ENCODE data around the gene BABAM2.
A peak's percentile ranks its signal among the peaks of the same experiment; 100 is the strongest.

BABAM2 gene

DNA sequence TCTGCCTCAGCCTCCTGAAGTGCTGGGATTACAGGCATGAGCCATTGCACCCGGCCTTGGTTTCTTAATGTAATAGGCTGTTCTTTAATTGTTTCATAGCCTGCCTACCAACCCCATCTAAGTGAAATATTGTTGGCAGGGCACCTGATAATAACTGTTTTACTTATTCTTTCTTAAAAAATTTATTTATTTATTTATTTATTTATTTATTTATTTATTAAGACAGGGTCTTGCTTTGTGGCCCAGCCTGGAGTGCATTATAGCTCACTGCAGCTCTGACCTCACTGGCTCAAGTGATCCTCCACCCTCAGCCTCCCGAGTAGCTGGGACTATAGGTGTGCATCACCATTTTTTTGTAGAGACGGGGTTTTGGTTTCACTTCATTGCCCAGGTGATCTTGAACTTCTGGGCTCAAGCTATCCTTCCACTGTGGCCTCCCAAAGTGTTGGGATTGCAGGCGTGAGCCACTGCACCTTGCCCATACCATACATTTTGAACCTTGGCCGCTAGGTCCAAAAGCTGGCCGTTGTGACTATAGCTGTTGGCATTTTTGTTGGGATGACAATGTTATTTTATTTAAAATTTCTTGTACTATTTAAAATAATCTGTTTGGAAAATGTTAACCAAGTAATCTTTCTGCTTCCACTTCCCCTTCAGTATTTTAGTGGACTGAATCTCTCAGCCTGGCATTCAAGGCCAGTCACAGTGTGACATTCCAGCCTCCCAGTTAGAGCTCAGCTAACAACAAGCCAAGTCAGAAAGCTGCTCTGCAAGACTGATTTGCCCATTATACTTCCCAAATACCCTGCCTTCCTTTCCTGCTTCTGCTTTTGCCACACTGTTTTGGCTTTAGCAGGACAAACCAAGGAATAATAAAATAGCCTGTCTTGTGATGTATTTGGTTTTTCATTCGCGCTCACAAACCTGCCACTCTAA, 52.4 kb downstream of the BABAM2 start:
- no peak for TF ChIP-seq MYC (IDR thresholded peaks at IDR 0.05; ENCODE audit: low read depth, low read length)
- TF ChIP-seq, protein P1, sequence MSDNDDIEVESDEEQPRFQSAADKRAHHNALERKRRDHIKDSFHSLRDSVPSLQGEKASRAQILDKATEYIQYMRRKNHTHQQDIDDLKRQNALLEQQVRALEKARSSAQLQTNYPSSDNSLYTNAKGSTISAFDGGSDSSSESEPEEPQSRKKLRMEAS (IDR thresholded peaks at IDR 0.05; ENCODE audit: low read depth, low read length), result no peak
- TF ChIP-seq, protein P2, sequence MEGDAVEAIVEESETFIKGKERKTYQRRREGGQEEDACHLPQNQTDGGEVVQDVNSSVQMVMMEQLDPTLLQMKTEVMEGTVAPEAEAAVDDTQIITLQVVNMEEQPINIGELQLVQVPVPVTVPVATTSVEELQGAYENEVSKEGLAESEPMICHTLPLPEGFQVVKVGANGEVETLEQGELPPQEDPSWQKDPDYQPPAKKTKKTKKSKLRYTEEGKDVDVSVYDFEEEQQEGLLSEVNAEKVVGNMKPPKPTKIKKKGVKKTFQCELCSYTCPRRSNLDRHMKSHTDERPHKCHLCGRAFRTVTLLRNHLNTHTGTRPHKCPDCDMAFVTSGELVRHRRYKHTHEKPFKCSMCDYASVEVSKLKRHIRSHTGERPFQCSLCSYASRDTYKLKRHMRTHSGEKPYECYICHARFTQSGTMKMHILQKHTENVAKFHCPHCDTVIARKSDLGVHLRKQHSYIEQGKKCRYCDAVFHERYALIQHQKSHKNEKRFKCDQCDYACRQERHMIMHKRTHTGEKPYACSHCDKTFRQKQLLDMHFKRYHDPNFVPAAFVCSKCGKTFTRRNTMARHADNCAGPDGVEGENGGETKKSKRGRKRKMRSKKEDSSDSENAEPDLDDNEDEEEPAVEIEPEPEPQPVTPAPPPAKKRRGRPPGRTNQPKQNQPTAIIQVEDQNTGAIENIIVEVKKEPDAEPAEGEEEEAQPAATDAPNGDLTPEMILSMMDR (IDR thresholded peaks at IDR 0.05; ENCODE audit: low read depth, low read length), result no peak
- no peak for TF ChIP-seq POLR2A (IDR thresholded peaks at IDR 0.05; ENCODE audit: extremely low read depth, insufficient read length)
- DNase-seq (ENCODE audit: low read depth), result no peak
- H3K4me3 ChIP-seq (ENCODE audit: low read depth, low read length), result no peak overlapping the region

DNA sequence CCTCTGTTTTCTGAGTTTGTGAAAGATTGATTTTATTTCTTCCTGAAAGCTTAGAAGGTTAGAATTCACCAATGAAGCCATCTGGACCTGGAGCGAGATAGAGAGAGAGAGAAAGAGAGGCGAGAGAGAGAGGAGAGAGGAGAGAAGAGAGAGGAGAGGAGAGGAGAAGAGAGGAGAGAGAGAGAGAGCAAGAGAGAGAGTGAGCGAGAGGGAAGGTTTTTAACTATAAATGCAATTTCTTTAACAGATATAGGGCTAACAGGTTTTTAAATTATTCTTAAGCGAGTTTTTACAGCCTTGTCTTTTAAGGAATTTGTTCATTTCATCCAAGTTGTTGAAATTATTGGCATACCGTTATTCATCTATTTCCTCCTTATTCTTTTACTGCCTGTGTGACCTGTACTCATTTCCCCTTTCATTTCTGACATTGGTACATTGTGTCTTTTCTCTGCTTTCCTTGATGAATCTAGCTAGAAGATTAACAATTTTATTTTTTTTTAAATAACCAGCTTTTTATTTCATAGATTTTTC, 56.1 kb downstream of the BABAM2 start:
- DNase-seq (ENCODE audit: low read depth), result peak; percentile 37
- peak overlapping the region; percentile 29 for H3K4me3 ChIP-seq (ENCODE audit: low read depth, low read length)

DNA sequence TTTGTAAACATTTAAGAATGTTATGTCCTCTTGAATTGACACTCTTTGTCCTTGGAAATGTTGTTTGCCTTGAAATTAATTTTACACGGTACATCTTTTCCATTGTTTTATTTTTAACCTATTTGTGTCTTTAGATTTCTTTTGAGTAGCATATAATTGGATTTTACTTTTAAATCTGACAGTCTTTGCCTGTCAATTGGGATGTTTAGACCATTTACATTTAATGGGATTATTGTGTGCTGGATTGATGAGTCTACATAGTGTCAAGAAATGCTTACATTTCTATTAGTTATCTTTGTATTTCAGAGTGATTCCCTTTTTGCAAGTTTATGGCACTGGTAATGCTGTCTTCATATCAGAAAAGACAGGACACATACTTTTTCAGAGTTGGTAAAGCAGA, 61.5 kb downstream of the BABAM2 start:
- TF ChIP-seq, protein P1 (IDR thresholded peaks at IDR 0.05; ENCODE audit: low read depth, low read length), result no peak
- TF ChIP-seq, protein P2 (IDR thresholded peaks at IDR 0.05; ENCODE audit: low read depth, low read length), result no peak
- no peak for TF ChIP-seq POLR2A (IDR thresholded peaks at IDR 0.05; ENCODE audit: extremely low read depth, insufficient read length)
- no peak for TF ChIP-seq MYC (IDR thresholded peaks at IDR 0.05; ENCODE audit: low read depth, low read length)
- DNase-seq (ENCODE audit: low read depth), result no peak
- no peak overlapping the region for H3K4me3 ChIP-seq (ENCODE audit: low read depth, low read length)

More for the DNA sequence above, 56.1 kb downstream of the BABAM2 start:
- TF ChIP-seq, protein P1 (IDR thresholded peaks at IDR 0.05; ENCODE audit: low read depth, low read length), result no peak
- TF ChIP-seq, protein P2 (IDR thresholded peaks at IDR 0.05; ENCODE audit: low read depth, low read length), result no peak
- no peak for TF ChIP-seq MYC (IDR thresholded peaks at IDR 0.05; ENCODE audit: low read depth, low read length)
- TF ChIP-seq POLR2A (IDR thresholded peaks at IDR 0.05; ENCODE audit: extremely low read depth, insufficient read length), result no peak

DNA sequence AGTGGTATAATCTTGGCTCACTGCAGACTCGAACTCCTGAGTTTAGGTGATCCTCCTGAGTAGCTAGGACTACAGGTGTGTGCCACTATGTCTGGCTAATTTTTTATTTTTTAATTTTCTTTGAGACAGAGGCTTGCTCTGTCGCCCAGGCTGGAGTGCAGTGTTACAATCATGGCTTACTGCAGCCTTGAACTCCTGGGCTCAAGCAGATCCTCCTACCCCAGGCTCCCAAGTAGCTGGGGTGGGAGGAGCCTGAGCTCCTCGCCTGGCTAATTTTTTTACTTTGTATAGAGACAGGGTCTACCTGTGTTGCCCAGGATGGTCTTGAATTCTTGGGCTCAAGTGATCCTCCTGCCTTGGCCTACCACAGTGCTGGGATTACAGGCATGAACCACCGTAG, 62.5 kb downstream of the BABAM2 start:
- peak; percentile 45 for DNase-seq (ENCODE audit: low read depth)
- TF ChIP-seq, protein P1 (IDR thresholded peaks at IDR 0.05; ENCODE audit: low read depth, low read length), result no peak
- TF ChIP-seq POLR2A (IDR thresholded peaks at IDR 0.05; ENCODE audit: extremely low read depth, insufficient read length), result no peak
- TF ChIP-seq, protein P2 (IDR thresholded peaks at IDR 0.05; ENCODE audit: low read depth, low read length), result no peak
- no peak for TF ChIP-seq MYC (IDR thresholded peaks at IDR 0.05; ENCODE audit: low read depth, low read length)
- H3K4me3 ChIP-seq (ENCODE audit: low read depth, low read length), result no peak overlapping the region

DNA sequence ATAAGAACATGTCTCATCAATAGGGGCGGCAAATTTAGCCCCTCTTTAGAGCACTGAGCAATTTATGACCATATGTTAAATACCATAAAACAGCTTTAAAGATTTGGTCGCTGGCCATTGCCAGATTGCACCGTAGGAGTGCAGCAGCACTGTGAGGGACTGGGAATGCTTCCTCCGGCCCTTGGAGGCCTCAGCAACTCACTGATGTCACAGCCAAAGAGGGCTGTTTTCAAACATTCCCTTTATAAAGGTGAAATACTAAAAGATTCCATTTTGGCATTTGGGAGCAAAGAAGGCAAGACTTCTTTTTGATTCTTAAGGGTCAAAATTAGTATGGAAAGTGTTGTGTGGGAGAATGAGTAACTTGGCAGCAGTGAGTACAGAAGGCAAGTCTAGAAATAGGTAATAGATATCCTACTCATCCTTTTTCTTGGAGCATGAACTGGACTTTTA, 63.7 kb downstream of the BABAM2 start:
- peak; percentile 20 for DNase-seq (ENCODE audit: low read depth)
- H3K4me3 ChIP-seq (ENCODE audit: low read depth, low read length), result no peak overlapping the region
- TF ChIP-seq POLR2A (IDR thresholded peaks at IDR 0.05; ENCODE audit: extremely low read depth, insufficient read length) (no peak), MYC (IDR thresholded peaks at IDR 0.05; ENCODE audit: low read depth, low read length) (no peak)
- TF ChIP-seq, protein P2 (IDR thresholded peaks at IDR 0.05; ENCODE audit: low read depth, low read length), result no peak
- TF ChIP-seq, protein P1 (IDR thresholded peaks at IDR 0.05; ENCODE audit: low read depth, low read length), result no peak
